Body of pancreas (tissue), 4 donors: ENCODE measurements around the gene SAMD10. TPM values are rescaled to one million over a fixed set of nuclear protein-coding genes. Genes with fewer than 3 reads are reported as not detected.
"Not testable (repeated sequence)": the region's sequence is repeated elsewhere in the genome, so short reads cannot be mapped to it uniquely, and the experiment has no call there.

Experiments used
- ATAC-seq: fragments of 150-250 bp; one replicate; pipeline ENCODE4 v1.9.1; 2016
- DNase-seq, 4 donors: peaks; one replicate each; pipeline ENCODE4 v3.0.0-alpha.2; 2019
- H3K27ac ChIP-seq, 4 donors: fragments of 200-600 bp; sonication (generic); 1 replicate in 3 of 4; 2 replicates in 1 of 4; pipeline versions ENCODE4 v1.5.1 to v1.6.1; 2016 to 2019; ENCODE audit warnings: mild to moderate bottlenecking in 1 of 4, mixed read lengths in 1 of 4, moderate library complexity in 1 of 4
- H3K27me3 ChIP-seq, 2 donors: fragments of 200-600 bp; sonication (generic); one replicate each; pipeline ENCODE4 v1.6.0; 2016; ENCODE audit warnings: mild to moderate bottlenecking in 1 of 2
- H3K36me3 ChIP-seq, 2 donors: fragments of 200-600 bp; sonication (generic); replicated peaks in 1 of 2; 2 replicates each; pipeline ENCODE4 v1.5.1; 2016; ENCODE audit warnings: low read depth in 2 of 2; ENCODE audit not compliant: insufficient read depth in 1 of 2
- H3K4me1 ChIP-seq: fragments of 200-600 bp; sonication (generic); one replicate; pipeline ENCODE4 v1.6.0; 2016
- H3K4me3 ChIP-seq, 2 donors: fragments of 200-600 bp; sonication (generic); 1 replicate in 1 of 2; 2 replicates in 1 of 2; pipeline ENCODE4 v1.5.1; 2016 to 2019
- H3K9me3 ChIP-seq, 3 donors: fragments of 200-600 bp; sonication (generic); 1 replicate in 2 of 3; 2 replicates in 1 of 3; pipeline ENCODE4 v1.5.1; 2016
- CTCF ChIP-seq, 7 experiments: fragments of 450-650 bp in 4 of 7; fragments of 200-600 bp in 3 of 7; sonication (generic) in 3 of 7; IDR thresholded peaks; one replicate each; pipeline ENCODE4 v1.5.1; 2016 to 2019; ENCODE audit warnings: antibody characterized with exemption in 7 of 7
- POLR2A ChIP-seq, 3 donors: fragments of 450-650 bp; IDR thresholded peaks; one replicate each; pipeline ENCODE4 v1.6.1; 2016; ENCODE audit warnings: antibody characterized with exemption in 3 of 3, mild to moderate bottlenecking in 2 of 3
- WGBS, 2 donors: methylation state at CpG; one replicate each; pipeline ENCODE4 v1.1.5; 2017; 5-methylcytosine and 5-hydroxymethylcytosine counted together
- intact Hi-C: fragments of 100-400 bp; cut with DNase I; formaldehyde crosslinking; loops from one replicate; pipeline ENCODE4 v1.15.1; 2023
- total RNA-seq, 2 donors: library from RNA; depleted of rRNA; stranded (reverse); fragments of >200 nt; gene quantifications; one replicate each; pipeline ENCODE4 v1.1.0, GENCODE V29; 2016

The SAMD10 gene
- total RNA-seq, 2 donors from 2014 or later: 3.6 to 7.6 TPM

GRCh38 chr20:63974402-63975200 is 4.8 kb downstream of the SAMD10 start:
- TF ChIP-seq CTCF (IDR thresholded peaks at IDR 0.05) (no peak), POLR2A (IDR thresholded peaks at IDR 0.05) (no peak)
- Histone ChIP-seq H3K27me3 (no peaks in the 10 kb centered on the region), H3K4me3 (no peak overlapping the region), H3K36me3 (no peaks in the 10 kb centered on the region), H3K9me3 (no peaks in the 10 kb centered on the region), H3K27ac (peak overlapping the region in 1 of 4 donors; percentile 35), H3K4me1 (peaks cover 29% of the 10 kb centered on the region)
- intact Hi-C loops: no loop called here
- WGBS, 2 donors: 52 to 62% methylated on average over 12 to 19 of the region's 19 CpGs
- peak in 3 of 4 donors; percentile 38 to 54 (median 47) for DNase-seq
- no peak for ATAC-seq

- H3K4me1 ChIP-seq: peaks cover 30% of the 10 kb centered on the region
- H3K27ac ChIP-seq: peak overlapping the region in 2 of 4 donors; percentile 35 to 40
- no peaks in the 10 kb centered on the region for H3K9me3 ChIP-seq
- H3K27me3 ChIP-seq: no peaks in the 10 kb centered on the region
- DNase-seq (peak; percentile 89 to 91 (median 90)), ATAC-seq (peak; percentile 81)
- no peak overlapping the region for H3K4me3 ChIP-seq
- TF ChIP-seq CTCF (IDR thresholded peaks at IDR 0.05): peak; percentile 94 to 100 (median 97)
- TF ChIP-seq POLR2A (IDR thresholded peaks at IDR 0.05): no peak
- intact Hi-C loops: no loop called here
- H3K36me3 ChIP-seq: no peaks in the 10 kb centered on the region
- 11 to 15% methylated on average over 25 to 37 of the region's 37 CpGs for WGBS, 2 donors
These were observed 5.6 kb downstream of the SAMD10 start for GRCh38 chr20:63973636-63974401.

- WGBS, 2 donors: 90 to 92% methylated on average over 2 to 3 of the region's 3 CpGs
- intact Hi-C loops: no loop called here
- H3K4me3 ChIP-seq: no peak overlapping the region
- ATAC-seq (no peak), DNase-seq (no peak)
- no peaks in the 10 kb centered on the region for H3K27me3 ChIP-seq
- peak overlapping the region in 1 of 4 donors; percentile 35 for H3K27ac ChIP-seq
- H3K36me3 ChIP-seq: no peaks in the 10 kb centered on the region
- H3K4me1 ChIP-seq: peaks cover 30% of the 10 kb centered on the region
- no peaks in the 10 kb centered on the region for H3K9me3 ChIP-seq
- no peak for TF ChIP-seq POLR2A (IDR thresholded peaks at IDR 0.05)
- no peak for TF ChIP-seq CTCF (IDR thresholded peaks at IDR 0.05)
These were observed 6.3 kb downstream of the SAMD10 start for GRCh38 chr20:63973160-63973479.

GRCh38 chr20:63972312-63973159 is 6.9 kb downstream of the SAMD10 start:
- H3K36me3 ChIP-seq: no peaks in the 10 kb centered on the region
- H3K9me3 ChIP-seq: no peaks in the 10 kb centered on the region
- WGBS, 2 donors: 57 to 69% methylated on average over 9 to 18 of the region's 18 CpGs
- intact Hi-C loops: no loop called here
- no peak for ATAC-seq
- DNase-seq: peak in 1 of 4 donors; percentile 4
- no peak overlapping the region for H3K27ac ChIP-seq
- H3K27me3 ChIP-seq: no peaks in the 10 kb centered on the region
- TF ChIP-seq CTCF (IDR thresholded peaks at IDR 0.05) (no peak), POLR2A (IDR thresholded peaks at IDR 0.05) (no peak)
- peaks cover 30% of the 10 kb centered on the region for H3K4me1 ChIP-seq
- no peak overlapping the region for H3K4me3 ChIP-seq

GRCh38 chr20:63971960-63972311 is 7.5 kb downstream of the SAMD10 start:
- H3K36me3 ChIP-seq, H3K27ac ChIP-seq, DNase-seq, H3K9me3 ChIP-seq, ATAC-seq, H3K27me3 ChIP-seq, intact Hi-C loops, H3K4me3 ChIP-seq: not testable (repeated sequence)
- H3K4me1 ChIP-seq: peaks cover 30% of the 10 kb centered on the region
- 83 to 86% methylated on average over 10 of the region's 10 CpGs for WGBS, 2 donors
